Endothelial cell of umbilical vein (primary cell): ENCODE data around the gene PML.

Source experiments
- CTCF ChIP-seq, 2 donors: IDR thresholded peaks; 1 replicate in 1 of 2; 2 replicates in 1 of 2; pipeline ENCODE4 v1.5.1; 2011; ENCODE audit warnings: low read length in 2 of 2, mild to moderate bottlenecking in 2 of 2, moderate library complexity in 2 of 2, control low read depth in 1 of 2, inconsistent platforms in 1 of 2, low read depth in 1 of 2; ENCODE audit not compliant: insufficient read depth in 1 of 2; ENCODE audit errors: extremely low read depth in 1 of 2
- EZH2 ChIP-seq: IDR thresholded peaks from 2 replicates; pipeline ENCODE4 v1.6.1; 2012; ENCODE audit warnings: borderline replicate concordance, low read depth, mild to moderate bottlenecking, moderate library complexity, low read length, inconsistent platforms; ENCODE audit not compliant: severe bottlenecking
- FOS ChIP-seq: IDR thresholded peaks from 2 replicates; pipeline ENCODE4 v1.6.1; 2011; ENCODE audit warnings: mild to moderate bottlenecking, low read length, moderate library complexity, borderline replicate concordance; ENCODE audit not compliant: insufficient read depth
- GATA2 ChIP-seq: IDR thresholded peaks from 2 replicates; pipeline ENCODE4 v1.7.0; 2011; ENCODE audit warnings: low read depth, mild to moderate bottlenecking, moderate library complexity, mixed read lengths, low read length; ENCODE audit not compliant: insufficient read length, insufficient read depth
- JUN ChIP-seq: IDR thresholded peaks from 2 replicates; pipeline ENCODE4 v1.6.1; 2011; ENCODE audit warnings: borderline replicate concordance, low read depth; ENCODE audit not compliant: insufficient read length, insufficient read depth
- MYC ChIP-seq: IDR thresholded peaks from one replicate; pipeline ENCODE4 v1.6.1; 2011; ENCODE audit warnings: mild to moderate bottlenecking, low read depth, low read length
- POLR2A ChIP-seq: IDR thresholded peaks from 2 replicates; pipeline ENCODE4 v1.6.1; 2012; ENCODE audit warnings: low read depth, mild to moderate bottlenecking, control low read depth, low read length
- POLR2AphosphoS5 ChIP-seq: IDR thresholded peaks from 2 replicates; pipeline ENCODE4 v1.6.1; 2012; ENCODE audit warnings: low read depth, mild to moderate bottlenecking, control low read depth, low read length, moderate library complexity; ENCODE audit not compliant: insufficient read depth
- TF ChIP-seq, protein P1 (sequence below): IDR thresholded peaks from 2 replicates; pipeline ENCODE4 v1.6.1; 2011; ENCODE audit not compliant: insufficient read depth, insufficient read length

DNA sequence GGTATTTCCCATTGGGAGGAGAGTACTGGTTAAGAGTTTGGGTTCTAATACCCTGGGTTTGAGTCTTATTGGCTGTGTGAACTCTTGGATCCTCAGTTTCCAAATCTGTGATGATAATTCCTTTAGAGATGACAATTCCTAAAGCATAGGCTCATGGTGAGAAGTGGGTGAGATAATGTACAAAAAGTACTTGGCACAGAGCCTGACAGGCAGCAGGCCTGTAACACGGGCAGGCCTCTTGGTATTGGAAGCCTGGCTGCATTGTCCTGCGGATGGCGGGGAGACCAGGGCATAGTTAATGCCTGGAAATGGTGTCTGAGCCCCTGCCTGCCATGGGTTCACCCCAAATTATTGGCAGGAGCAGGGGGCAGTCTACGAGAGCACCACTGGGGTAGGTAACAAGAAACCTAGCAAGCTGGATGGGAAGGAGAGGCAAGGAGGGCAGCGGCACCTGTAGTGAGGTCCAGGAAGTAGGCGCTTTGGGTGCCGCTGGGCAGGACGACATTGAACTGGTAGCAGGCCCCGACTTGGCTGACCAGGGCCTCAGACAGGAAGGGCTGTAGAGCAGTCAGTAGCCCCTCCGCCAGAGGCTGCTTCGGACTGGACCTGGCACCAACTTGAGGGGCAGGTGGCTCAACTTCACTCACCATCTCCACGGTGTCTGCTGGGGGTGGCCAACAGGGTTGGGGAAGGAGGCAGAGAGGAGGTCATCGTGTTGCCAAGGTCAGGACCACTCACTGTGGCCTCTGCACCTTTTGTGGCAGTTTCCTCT lies 10.1 kb upstream of the PML start:
- TF ChIP-seq CTCF (IDR thresholded peaks at IDR 0.05; ENCODE audit: extremely low read depth in 1 of 2, insufficient read depth in 1 of 2, low read depth in 1 of 2, low read length in 2 of 2), result no peak
- no peak for TF ChIP-seq EZH2
- TF ChIP-seq POLR2A, result no peak
- no peak for TF ChIP-seq POLR2AphosphoS5
- TF ChIP-seq GATA2, result no peak
- TF ChIP-seq JUN, result no peak
- TF ChIP-seq, protein P1, sequence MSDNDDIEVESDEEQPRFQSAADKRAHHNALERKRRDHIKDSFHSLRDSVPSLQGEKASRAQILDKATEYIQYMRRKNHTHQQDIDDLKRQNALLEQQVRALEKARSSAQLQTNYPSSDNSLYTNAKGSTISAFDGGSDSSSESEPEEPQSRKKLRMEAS, result no peak
- no peak for TF ChIP-seq FOS
- TF ChIP-seq MYC, result no peak
